LoVo (cell line): ENCODE data around the gene TMEFF1.

Experiments
- DNase-seq: peaks from one replicate; pipeline ENCODE4 v3.0.0-alpha.2; 2016; ENCODE audit warnings: low spot score

TMEFF1 gene

GRCh38 chr9:100447041-100447440 lies 25.9 kb upstream of the TMEFF1 start:
- DNase-seq: no peak

- DNase-seq: no peak
Measured at GRCh38 chr9:100448266-100448665, 24.7 kb upstream of the TMEFF1 start.

GRCh38 chr9:100449420-100449819 lies 23.5 kb upstream of the TMEFF1 start:
- DNase-seq: no peak

GRCh38 chr9:100452894-100453293 lies 20.1 kb upstream of the TMEFF1 start:
- no peak for DNase-seq

- no peak for DNase-seq
Measured at GRCh38 chr9:100455470-100455869, 17.5 kb upstream of the TMEFF1 start.

- DNase-seq: no peak
Measured at GRCh38 chr9:100457517-100457916, 15.4 kb upstream of the TMEFF1 start.

- DNase-seq: no peak
Measured at GRCh38 chr9:100459963-100460362, 13.0 kb upstream of the TMEFF1 start.

DNA sequence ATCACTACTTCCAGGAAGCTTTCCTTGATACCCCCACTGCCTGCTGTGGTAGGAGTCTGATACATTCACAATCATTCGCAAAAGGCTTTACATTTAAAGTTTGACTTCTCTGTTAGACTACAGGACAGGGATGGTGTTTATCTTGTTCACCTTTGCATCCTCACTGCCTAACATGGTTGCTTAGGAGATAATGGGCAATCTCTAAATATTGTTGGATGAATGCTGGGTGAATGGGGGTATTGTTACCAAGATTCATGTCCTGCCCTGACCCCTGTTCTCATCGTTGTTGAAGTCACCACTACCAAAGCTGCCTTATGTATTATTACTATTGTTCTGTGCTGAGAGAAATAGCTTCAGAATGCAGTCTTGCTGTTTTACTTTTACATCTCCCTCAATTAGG lies 7.7 kb upstream of the TMEFF1 start:
- no peak for DNase-seq

- no peak for DNase-seq
Measured at GRCh38 chr9:100465761-100466160, 7.2 kb upstream of the TMEFF1 start.

DNA sequence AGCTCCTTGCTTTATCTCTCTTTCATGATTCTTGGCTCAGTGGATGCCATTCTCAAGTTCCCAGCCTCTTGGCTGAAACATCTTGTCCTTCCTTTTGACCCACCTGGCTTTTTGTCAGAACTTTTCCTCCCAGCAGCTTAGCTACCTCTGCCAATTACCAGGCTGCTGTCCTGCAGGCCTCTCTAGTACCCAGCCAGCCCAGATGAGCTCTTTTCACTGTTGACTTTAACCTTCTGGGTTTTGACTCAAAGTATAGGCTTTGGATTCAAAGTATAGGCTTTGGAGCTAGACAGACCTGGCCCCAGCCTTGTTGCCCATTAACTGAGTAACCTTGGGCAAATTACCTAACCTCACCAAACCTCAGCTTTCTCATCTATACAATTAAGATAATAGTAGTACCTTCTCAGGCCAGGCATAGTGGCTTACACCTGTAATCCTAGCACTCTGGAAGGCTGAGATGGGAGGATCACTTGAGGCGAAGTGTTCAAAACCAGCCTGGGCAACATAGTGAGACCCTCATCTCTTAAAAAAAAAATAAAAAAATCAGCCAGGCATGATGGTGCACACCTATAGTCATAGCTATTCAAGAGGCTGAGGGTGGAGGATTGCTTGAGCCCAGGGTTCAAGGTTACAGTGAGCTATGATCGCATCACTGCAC lies 6.6 kb upstream of the TMEFF1 start:
- DNase-seq: no peak

DNA sequence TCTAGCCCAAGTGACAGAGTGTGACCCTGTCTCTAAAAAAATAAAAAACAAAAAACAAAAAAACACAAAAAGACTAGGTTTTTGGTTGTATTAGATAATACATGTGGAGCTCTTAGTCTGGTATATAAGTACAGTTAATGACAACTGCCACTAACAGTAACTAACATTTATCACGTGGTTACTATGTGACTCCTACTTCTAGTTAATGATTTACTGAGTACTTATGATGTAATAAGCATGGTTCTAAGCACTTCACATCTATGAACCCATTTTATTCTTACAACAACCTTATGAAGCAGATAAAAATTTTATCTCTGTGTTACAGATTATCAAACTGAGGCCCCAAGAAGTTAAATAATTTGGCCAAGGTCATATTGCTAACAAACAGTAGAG lies 6.1 kb upstream of the TMEFF1 start:
- no peak for DNase-seq

- DNase-seq: no peak
Measured at GRCh38 chr9:100468041-100468440, 4.9 kb upstream of the TMEFF1 start.

DNA sequence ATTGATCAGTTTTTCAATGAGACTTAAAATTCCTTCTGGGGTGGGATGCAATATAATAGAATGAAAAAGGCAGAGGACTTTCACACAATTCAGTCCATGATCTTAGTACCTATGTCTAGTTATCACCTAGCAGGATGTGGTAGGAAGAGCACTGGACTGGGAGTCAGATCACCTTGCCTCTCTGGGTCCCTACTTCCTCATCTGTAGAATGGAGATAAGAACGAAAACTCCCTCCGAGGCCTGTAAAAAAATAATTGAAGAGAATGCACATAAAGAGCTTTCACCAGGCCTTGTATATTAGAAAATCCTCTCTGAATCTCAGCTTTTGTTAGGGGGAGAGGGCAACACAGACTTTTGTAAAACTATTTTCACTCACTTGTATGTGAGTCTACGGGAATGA lies 681 bp upstream of the TMEFF1 start:
- DNase-seq: no peak

- DNase-seq: peak; percentile 15
Measured at GRCh38 chr9:100473276-100474081, 530 bp downstream of the TMEFF1 start.

GRCh38 chr9:100474082-100474923 lies 1.4 kb downstream of the TMEFF1 start:
- DNase-seq: no peak

GRCh38 chr9:100474924-100475276 lies 2.0 kb downstream of the TMEFF1 start:
- no peak for DNase-seq

DNA sequence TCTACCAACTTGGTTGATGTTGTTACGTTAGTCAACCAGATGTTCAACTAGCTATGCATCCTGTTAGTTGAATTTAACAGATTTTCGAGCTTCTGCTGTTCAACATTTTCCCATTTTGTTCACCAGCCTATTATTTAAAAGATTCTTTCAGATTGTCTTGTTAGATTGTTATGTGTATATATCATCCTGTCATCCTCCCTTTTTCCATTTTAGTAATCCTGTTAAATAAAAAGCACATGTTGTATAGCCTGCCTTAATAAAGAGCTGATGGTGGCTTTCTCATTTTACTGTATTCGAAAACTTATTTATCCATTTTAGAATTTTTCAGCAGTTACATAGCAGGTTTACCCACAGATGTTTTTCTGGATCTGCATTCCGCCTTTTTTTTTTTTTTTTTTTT lies 4.3 kb downstream of the TMEFF1 start:
- no peak for DNase-seq

DNA sequence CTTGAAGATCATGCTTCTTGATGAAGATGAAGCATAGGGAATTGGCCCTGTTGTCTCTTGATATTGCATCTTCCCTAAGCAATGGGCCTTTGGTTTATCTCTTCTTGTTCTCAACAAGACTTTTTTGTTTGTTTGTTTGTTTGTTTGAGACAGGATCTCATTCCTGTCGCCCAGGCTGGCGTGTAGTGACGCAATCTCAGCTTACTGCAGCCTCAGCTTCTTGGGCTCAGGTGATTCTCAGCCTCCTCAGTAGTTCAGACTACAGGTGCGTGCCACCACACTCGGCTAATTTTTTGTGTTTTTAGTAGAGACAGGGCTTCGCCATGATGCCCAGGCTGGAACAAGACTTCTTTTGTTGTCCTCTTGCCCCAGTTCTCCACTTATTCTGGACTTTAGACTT lies 5.2 kb downstream of the TMEFF1 start:
- DNase-seq: no peak

- no peak for DNase-seq
Measured at GRCh38 chr9:100479820-100480219, 6.9 kb downstream of the TMEFF1 start.

- no peak for DNase-seq
Measured at GRCh38 chr9:100485196-100485595, 12.2 kb downstream of the TMEFF1 start.

DNA sequence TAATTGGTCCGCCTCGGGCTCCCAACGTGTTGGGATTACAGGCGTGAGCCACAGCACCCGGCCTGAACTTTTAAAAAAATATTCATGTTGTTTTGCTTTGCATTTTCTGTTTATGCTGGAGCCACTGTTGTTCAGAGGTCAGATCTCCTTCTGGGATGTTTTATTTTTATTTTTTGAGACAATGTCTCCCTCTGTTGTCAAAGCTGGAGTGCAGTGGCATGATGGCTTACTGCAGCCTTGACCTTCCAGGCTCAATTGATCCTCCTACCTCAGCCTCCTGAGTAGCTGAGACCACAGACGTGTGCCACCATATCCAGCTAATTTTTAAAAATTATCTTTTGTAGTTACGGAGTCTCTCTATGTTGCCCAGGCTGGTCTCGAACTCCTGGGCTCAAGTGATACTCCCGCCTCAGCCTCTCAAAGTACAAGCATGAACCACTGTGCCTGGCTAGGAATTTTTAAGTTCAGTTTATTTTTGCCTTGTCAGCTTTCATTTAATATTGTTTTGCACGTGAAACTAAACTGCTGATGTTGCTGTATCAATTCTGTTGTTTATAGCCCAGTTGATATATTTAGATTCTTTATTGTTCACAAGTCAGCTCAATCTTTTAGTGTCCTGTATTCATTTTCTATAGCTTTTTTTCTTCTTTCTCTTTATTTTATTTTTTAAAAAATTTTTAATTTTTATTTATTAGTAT lies 13.7 kb downstream of the TMEFF1 start:
- DNase-seq: no peak

DNA sequence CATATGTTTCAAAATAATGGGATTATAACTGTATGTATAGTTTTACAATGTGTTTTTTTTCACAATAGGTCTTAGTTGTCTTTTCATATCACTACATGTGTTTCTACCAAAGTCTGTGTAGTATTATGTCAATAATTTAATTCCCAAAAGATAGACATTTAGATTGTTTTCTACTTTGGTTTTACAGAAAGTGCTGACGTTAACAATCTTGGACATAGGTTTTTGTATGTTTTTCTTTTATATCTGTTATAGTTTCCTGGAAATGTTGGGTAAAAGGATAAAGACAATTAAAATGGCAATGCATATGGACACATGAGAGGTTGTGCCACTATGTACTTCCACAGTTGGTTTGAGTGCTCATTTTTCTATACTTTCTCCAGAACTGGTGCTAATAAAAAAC lies 15.2 kb downstream of the TMEFF1 start:
- no peak for DNase-seq
